ENCODE data around the gene MORN2.

The MORN2 gene

DNA sequence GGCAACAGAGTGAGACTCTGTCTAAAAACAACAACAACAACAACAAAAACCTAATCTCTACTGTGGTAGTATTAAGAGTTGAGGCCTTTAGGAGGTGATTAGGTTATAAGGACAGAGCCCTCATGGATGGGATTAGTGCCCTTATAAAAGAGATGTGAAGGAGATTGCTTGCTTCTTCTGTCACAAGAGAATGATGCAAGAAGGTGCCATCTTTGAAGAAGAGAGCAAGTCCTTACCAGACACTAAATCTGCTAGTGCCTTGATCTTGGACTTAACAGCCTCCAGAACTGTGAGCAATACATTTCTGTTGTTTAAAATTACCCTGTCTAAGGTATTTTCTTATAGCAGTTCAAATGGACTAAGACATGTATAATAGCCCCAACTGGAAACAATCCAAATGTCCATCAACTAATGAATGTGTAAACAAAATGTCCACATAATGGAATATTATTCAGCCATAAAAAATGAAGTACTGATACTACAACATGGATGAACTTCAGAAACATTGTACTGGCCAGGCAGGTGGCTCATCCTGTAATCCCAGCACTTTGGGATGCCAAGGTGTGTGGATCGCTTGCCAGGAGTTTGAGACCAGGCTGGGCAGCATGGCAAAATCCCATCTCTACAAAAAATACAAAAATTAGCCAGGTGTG, 12.3 kb downstream of the MORN2 start:
- H3K36me3 ChIP-seq = no peaks in the 10 kb centered on the region
- no peak overlapping the region for H3K4me3 ChIP-seq
- H3K9ac ChIP-seq = no peak overlapping the region
- no peaks in the 10 kb centered on the region for H4K20me1 ChIP-seq
- TF ChIP-seq Cebpa-rat (IDR thresholded peaks at IDR 0.05) = no peak
- H3K4me2 ChIP-seq = no peak overlapping the region
- H3K27ac ChIP-seq = no peak overlapping the region
- H3K4me1 ChIP-seq = no peaks in the 10 kb centered on the region
- 0 out of 2 replicates have a peak, but pooled peaks cover 7% of the 10 kb centered on the region for H3K9me3 ChIP-seq
- no peaks in the 10 kb centered on the region for H3K27me3 ChIP-seq

DNA sequence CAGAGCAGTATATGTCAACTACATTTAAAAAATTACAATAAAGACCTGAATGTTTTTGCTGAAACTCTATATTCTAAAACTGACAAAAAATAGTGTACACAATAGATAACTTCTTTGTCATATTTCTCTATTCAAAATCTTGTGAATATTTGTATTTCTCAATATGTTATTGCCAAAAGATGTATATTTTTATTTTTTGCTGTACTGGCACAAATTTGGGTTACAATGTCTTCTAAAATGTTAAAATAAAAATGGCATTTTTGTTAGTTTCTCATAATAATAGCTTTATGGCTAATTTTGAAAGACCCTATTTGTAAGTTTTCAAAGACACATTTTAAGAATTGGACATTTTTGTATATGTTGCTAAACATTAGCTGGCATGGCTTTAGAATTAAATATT, 13.3 kb downstream of the MORN2 start:
- no peaks in the 10 kb centered on the region for H3K27me3 ChIP-seq
- 0 out of 2 replicates have a peak, but pooled peaks cover 7% of the 10 kb centered on the region for H3K9me3 ChIP-seq
- H3K4me2 ChIP-seq = no peak overlapping the region
- H3K4me3 ChIP-seq = no peak overlapping the region
- H3K9ac ChIP-seq = no peak overlapping the region
- no peaks in the 10 kb centered on the region for H3K4me1 ChIP-seq
- H4K20me1 ChIP-seq = no peaks in the 10 kb centered on the region
- no peak for TF ChIP-seq Cebpa-rat (IDR thresholded peaks at IDR 0.05)
- H3K27ac ChIP-seq = no peak overlapping the region
- no peaks in the 10 kb centered on the region for H3K36me3 ChIP-seq

- no peak within 1 kb of the TSS for H3K4me2 ChIP-seq
- H3K27ac ChIP-seq = no peak within 1 kb of the TSS
- H3K4me1 ChIP-seq = no peaks in the 10 kb centered on the region
- no peak within 1 kb of the TSS for H3K9ac ChIP-seq
- no peaks in the 10 kb centered on the region for H4K20me1 ChIP-seq
- 0 out of 2 replicates have a peak, but pooled peaks cover 7% of the 10 kb centered on the region for H3K9me3 ChIP-seq
- H3K4me3 ChIP-seq = no peak within 1 kb of the TSS
- TF ChIP-seq Cebpa-rat (IDR thresholded peaks at IDR 0.05) = no peak
- no peaks in the 10 kb centered on the region for H3K36me3 ChIP-seq
- H3K27me3 ChIP-seq = no peaks in the 10 kb centered on the region
These were observed 13.8 kb downstream of the MORN2 start, which contains the start of gene ARHGEF33 for GRCh38 chr2:38889575-38889974. Gene ARHGEF33, plus strand, starts transcription at chr2:38889875. Its CDS starts 29,573 bp downstream, at chr2:38919448.

DNA sequence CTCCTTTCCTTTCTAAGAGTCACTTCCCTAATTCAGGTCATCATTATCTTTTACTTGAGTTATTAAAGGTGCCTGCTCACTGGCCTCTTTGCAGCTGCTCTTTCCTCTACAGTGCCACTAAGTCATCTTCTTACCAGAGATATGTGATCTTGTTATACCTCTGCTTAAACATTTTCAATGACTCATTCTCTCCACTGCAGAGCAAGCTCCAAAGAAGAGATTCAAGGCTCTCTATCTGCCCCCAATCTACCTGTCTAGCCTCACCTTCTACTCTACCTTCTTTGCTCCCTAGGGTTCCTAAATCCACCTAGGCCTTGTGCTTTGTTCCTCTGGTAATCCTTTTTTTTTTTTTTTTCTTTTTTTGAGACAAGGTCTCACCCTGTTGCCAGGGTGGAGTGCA, 17.0 kb downstream of the MORN2 start:
- Histone ChIP-seq H3K9ac (no peak overlapping the region), H3K27ac (no peak overlapping the region), H3K27me3 (no peaks in the 10 kb centered on the region), H3K4me1 (no peaks in the 10 kb centered on the region), H3K36me3 (no peaks in the 10 kb centered on the region), H3K4me3 (no peak overlapping the region), H3K9me3 (0 out of 2 replicates have a peak, but pooled peaks cover 3% of the 10 kb centered on the region), H4K20me1 (no peaks in the 10 kb centered on the region), H3K4me2 (no peak overlapping the region)
- no peak for TF ChIP-seq Cebpa-rat (IDR thresholded peaks at IDR 0.05)

DNA sequence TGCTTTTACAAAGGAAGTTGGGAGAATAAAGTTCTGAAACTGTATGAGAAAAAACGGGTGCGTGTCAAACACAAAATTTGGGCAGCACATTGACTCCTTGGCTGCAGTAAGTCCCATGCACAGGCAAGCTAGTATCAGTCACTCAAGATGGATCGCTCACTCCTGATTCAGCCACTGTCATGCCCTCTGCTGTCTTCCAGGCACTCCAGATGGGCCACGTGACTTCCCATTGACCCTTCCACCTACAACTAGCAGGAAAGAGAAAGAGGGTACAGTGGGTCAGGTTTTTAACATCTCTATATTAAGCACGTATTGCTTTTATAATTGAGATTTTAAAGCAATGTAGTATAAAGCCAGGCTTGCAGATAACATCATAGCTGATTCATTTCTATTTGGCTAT, 22.5 kb downstream of the MORN2 start:
- no peak overlapping the region for H3K4me2 ChIP-seq
- no peak overlapping the region for H3K9ac ChIP-seq
- no peaks in the 10 kb centered on the region for H3K36me3 ChIP-seq
- H3K27me3 ChIP-seq = no peaks in the 10 kb centered on the region
- H4K20me1 ChIP-seq = no peaks in the 10 kb centered on the region
- no peaks in the 10 kb centered on the region for H3K4me1 ChIP-seq
- no peak overlapping the region for H3K27ac ChIP-seq
- no peak overlapping the region for H3K4me3 ChIP-seq
- H3K9me3 ChIP-seq = no peaks in the 10 kb centered on the region
- no peak for TF ChIP-seq Cebpa-rat (IDR thresholded peaks at IDR 0.05)

GRCh38 chr2:38900726-38901125, 24.9 kb downstream of the MORN2 start:
- no peak for TF ChIP-seq Cebpa-rat (IDR thresholded peaks at IDR 0.05)
- no peaks in the 10 kb centered on the region for H3K36me3 ChIP-seq
- H3K27me3 ChIP-seq = no peaks in the 10 kb centered on the region
- H4K20me1 ChIP-seq = no peaks in the 10 kb centered on the region
- H3K4me1 ChIP-seq = no peaks in the 10 kb centered on the region
- no peaks in the 10 kb centered on the region for H3K9me3 ChIP-seq
- no peak overlapping the region for H3K27ac ChIP-seq
- H3K4me3 ChIP-seq = no peak overlapping the region
- H3K9ac ChIP-seq = no peak overlapping the region
- H3K4me2 ChIP-seq = no peak overlapping the region

- no peaks in the 10 kb centered on the region for H3K36me3 ChIP-seq
- H3K9me3 ChIP-seq = no peaks in the 10 kb centered on the region
- H4K20me1 ChIP-seq = no peaks in the 10 kb centered on the region
- H3K27me3 ChIP-seq = no peaks in the 10 kb centered on the region
- TF ChIP-seq Cebpa-rat (IDR thresholded peaks at IDR 0.05) = no peak
- no peaks in the 10 kb centered on the region for H3K4me1 ChIP-seq
- no peak overlapping the region for H3K27ac ChIP-seq
- H3K9ac ChIP-seq = no peak overlapping the region
- no peak overlapping the region for H3K4me2 ChIP-seq
- H3K4me3 ChIP-seq = no peak overlapping the region
These were observed 29.5 kb downstream of the MORN2 start for GRCh38 chr2:38905251-38905650.

DNA sequence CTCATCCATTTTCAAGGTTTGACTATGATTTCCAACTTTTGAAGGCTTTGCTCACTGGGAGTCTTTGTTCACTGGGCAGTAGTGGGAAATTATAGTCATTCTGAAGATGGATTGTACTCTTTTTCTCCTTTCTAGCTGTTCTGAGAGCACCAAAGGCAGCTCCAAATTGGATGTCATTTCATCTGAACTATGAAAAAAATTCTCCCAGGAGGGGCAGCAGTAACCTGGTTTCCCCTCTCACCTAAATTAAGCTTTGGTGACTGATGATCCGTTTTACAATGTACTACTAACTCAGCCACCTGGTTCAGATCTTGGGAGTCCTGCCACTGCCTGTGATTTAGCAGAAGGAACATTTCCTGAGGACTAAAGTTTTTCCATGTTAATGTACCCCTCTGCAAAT, 31.5 kb downstream of the MORN2 start:
- Histone ChIP-seq H3K9ac (no peak overlapping the region), H3K4me3 (no peak overlapping the region), H3K36me3 (no peaks in the 10 kb centered on the region), H3K27me3 (no peaks in the 10 kb centered on the region), H3K4me2 (no peak overlapping the region), H3K9me3 (no peaks in the 10 kb centered on the region), H3K4me1 (no peaks in the 10 kb centered on the region), H4K20me1 (no peaks in the 10 kb centered on the region), H3K27ac (no peak overlapping the region)
- no peak for TF ChIP-seq Cebpa-rat (IDR thresholded peaks at IDR 0.05)

DNA sequence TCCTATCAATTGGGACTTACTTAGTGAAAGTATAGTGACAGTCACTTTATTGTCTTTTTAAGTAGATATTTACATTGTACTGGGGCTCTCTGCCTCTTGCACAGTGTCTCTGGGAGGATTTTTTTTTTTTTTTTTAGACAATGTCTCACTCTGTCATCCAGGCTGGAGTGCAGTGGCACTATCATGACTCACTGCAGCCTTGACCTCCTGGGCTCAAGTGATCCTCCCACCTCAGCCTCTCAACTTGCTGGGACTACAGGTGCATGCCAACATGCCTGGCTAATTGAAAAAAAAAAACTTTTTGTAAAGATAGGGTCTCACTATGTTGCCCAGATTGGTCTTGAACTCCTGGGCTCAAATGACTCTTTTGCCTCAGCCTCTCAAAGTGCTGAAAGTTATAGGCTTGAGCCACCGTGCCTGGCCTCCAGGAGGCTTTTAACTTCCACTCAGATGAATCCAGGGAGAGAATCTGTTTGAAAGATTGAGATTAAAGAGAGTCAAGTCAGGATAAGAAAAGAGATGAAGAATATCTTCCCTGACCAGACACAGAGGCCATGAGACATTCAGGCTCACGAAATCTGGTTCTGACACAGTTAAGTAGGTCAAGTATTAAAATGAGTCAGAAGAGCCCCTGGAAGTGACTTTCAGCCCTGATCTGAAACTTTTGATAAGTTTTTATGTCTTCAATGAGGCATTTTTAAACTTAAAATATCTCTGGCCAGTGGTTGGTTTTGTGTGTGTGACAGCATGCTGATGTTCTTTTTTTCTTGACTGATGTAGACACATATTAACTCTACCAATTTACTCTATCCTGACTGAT, 32.2 kb downstream of the MORN2 start:
- Histone ChIP-seq H3K27me3 (no peaks in the 10 kb centered on the region), H3K9me3 (no peaks in the 10 kb centered on the region), H3K9ac (no peak overlapping the region), H3K4me2 (no peak overlapping the region), H3K27ac (no peak overlapping the region), H3K4me3 (no peak overlapping the region), H3K4me1 (no peaks in the 10 kb centered on the region), H3K36me3 (no peaks in the 10 kb centered on the region), H4K20me1 (no peaks in the 10 kb centered on the region)
- TF ChIP-seq Cebpa-rat (IDR thresholded peaks at IDR 0.05) = no peak

DNA sequence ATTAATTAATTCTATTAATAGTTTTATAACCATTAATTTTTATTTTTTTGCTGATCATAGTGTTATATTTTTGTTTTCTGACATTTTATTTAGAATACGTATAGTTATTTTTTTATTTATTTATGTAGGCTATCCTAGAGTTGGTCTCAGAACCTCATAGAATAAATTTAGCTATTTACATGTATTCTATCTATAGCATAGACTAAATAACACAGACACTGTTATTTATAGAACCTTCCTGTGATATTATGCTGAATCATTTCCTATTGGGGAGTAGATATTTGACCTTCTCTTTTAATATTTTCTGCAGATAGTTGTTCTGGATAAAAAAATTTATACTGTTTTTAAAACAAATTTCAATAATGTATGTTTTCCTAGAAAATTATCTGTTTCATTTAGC, 34.1 kb downstream of the MORN2 start:
- no peak for TF ChIP-seq Cebpa-rat (IDR thresholded peaks at IDR 0.05)
- Histone ChIP-seq H3K4me2 (no peak overlapping the region), H3K36me3 (no peaks in the 10 kb centered on the region), H4K20me1 (no peaks in the 10 kb centered on the region), H3K4me1 (no peaks in the 10 kb centered on the region), H3K4me3 (no peak overlapping the region), H3K27ac (no peak overlapping the region), H3K9me3 (no peaks in the 10 kb centered on the region), H3K27me3 (no peaks in the 10 kb centered on the region), H3K9ac (no peak overlapping the region)

Measured in BLaER1 (cell line).